GM12878 (cell line): ENCODE measurements around the gene SH3BP1. TPM values are rescaled to one million over a fixed set of nuclear protein-coding genes. Genes with fewer than 3 reads are reported as not detected.

Experiments
- ATAC-seq: fragments of 200-7000 bp; cut with Tn5 transposase; 3 replicates; pipeline ENCODE4 v1.9.1; 2020; ENCODE audit warnings: mild to moderate bottlenecking, moderate library complexity
- BruUV-seq: library from RNA; stranded (reverse); fragments of 400-500 nt; replicated peaks from 2 replicates; lab custom pipeline; 2021; lab: Mats Ljungman, UMichigan
- CTCF ChIA-PET: fragments of 300-600 bp; sonication (Branson Sonifier 250); formaldehyde crosslinking; extraction: SDS; loops from one replicate; lab custom pipeline; 2021; ENCODE audit warnings: inconsistent platforms; lab: Yijun Ruan, JAX
- POLR2A ChIA-PET: fragments of 350-600 bp; formaldehyde crosslinking; extraction: SDS; loops from one replicate; lab custom pipeline; 2021; ENCODE audit warnings: inconsistent platforms; lab: Charles Lee
- RAD21 ChIA-PET: fragments of 300-600 bp; sonication (Branson Sonifier 250); formaldehyde crosslinking; loops from one replicate; lab custom pipeline; 2023; ENCODE audit warnings: antibody characterized with exemption; ENCODE audit not compliant: unreplicated experiment; lab: Charles Lee
- SMC1A ChIA-PET: fragments of 300-600 bp; sonication (Branson Sonifier 250); formaldehyde crosslinking; loops from one replicate; lab custom pipeline; 2023; ENCODE audit not compliant: unreplicated experiment, uncharacterized antibody; lab: Charles Lee
- DNase-seq: peaks from one replicate; pipeline ENCODE4 v3.0.0-alpha.2; 2011; ENCODE audit warnings: low read depth, low spot score
- FAIRE-seq: peaks from 3 replicates; lab custom pipeline; 2011; peaks lifted over from hg19 to GRCh38; lab: Jason Lieb, UNC
- H2AFZ ChIP-seq: 2 replicates; pipeline ENCODE4 v1.6.0; 2011; ENCODE audit warnings: low read depth, low read length, control low read depth; ENCODE audit not compliant: control insufficient read depth
- H3K27ac ChIP-seq: 2 replicates; pipeline ENCODE4 v1.5.1; 2011; ENCODE audit warnings: control low read depth; ENCODE audit not compliant: control insufficient read depth, insufficient read depth
- H3K27me3 ChIP-seq, 2 experiments: replicated peaks in 1 of 2; 2 replicates each; pipeline versions ENCODE4 v1.6.0 to v1.6.1; 2011; ENCODE audit warnings: low read length in 1 of 2; ENCODE audit not compliant: control insufficient read depth in 2 of 2, insufficient read depth in 2 of 2
- H3K36me3 ChIP-seq, 2 experiments: 2 replicates each; pipeline ENCODE4 v1.5.1; 2011; ENCODE audit warnings: low read length in 1 of 2; ENCODE audit not compliant: control insufficient read depth in 2 of 2, insufficient read depth in 2 of 2
- H3K4me1 ChIP-seq: 2 replicates; pipeline ENCODE4 v1.6.1; 2011; ENCODE audit warnings: mild to moderate bottlenecking, low read length, moderate library complexity, mixed read lengths; ENCODE audit not compliant: control insufficient read depth, insufficient read depth
- H3K4me2 ChIP-seq: 2 replicates; pipeline ENCODE4 v1.6.0; 2011; ENCODE audit warnings: control low read depth; ENCODE audit not compliant: control insufficient read depth, insufficient read depth
- H3K4me3 ChIP-seq: fragments of 200-600 bp; sonication (generic); 2 replicates; pipeline ENCODE4 v1.5.1; 2016
- H3K79me2 ChIP-seq: 2 replicates; pipeline ENCODE4 v1.6.0; 2011; ENCODE audit warnings: low read length; ENCODE audit not compliant: control insufficient read depth, insufficient read depth
- H3K9ac ChIP-seq: 2 replicates; pipeline ENCODE4 v1.8.0; 2011; ENCODE audit warnings: low read length, control low read depth, mixed read lengths; ENCODE audit not compliant: control insufficient read depth, insufficient read depth
- H3K9me3 ChIP-seq: replicated peaks from 3 replicates; pipeline ENCODE4 v1.5.1; 2011; ENCODE audit warnings: mild to moderate bottlenecking, low read length; ENCODE audit not compliant: control insufficient read depth, insufficient read depth
- H4K20me1 ChIP-seq: 2 replicates; pipeline ENCODE4 v1.6.0; 2011; ENCODE audit not compliant: control insufficient read depth, insufficient read depth
- BHLHE40 ChIP-seq, 2 experiments: fragments of 450-650 bp in 1 of 2; IDR thresholded peaks; 2 replicates each; pipeline ENCODE4 v1.6.1; 2011 to 2017; ENCODE audit warnings: low read depth in 2 of 2, borderline replicate concordance in 1 of 2, improper control_type of control experiment in 1 of 2, low read length in 1 of 2, mild to moderate bottlenecking in 1 of 2
- BMI1 ChIP-seq: fragments of 450-650 bp; IDR thresholded peaks from 2 replicates; pipeline ENCODE4 v1.6.1; 2016; ENCODE audit warnings: mild to moderate bottlenecking, moderate library complexity, borderline replicate concordance
- MTA2 ChIP-seq: fragments of 450-650 bp; IDR thresholded peaks from 2 replicates; pipeline ENCODE4 v1.6.1; 2016; ENCODE audit warnings: low read depth, mild to moderate bottlenecking, moderate library complexity
- NBN ChIP-seq: fragments of 450-650 bp; IDR thresholded peaks from 2 replicates; pipeline ENCODE4 v1.6.1; 2016
- RFX5 ChIP-seq: IDR thresholded peaks from 2 replicates; pipeline ENCODE4 v1.6.1; 2011; ENCODE audit warnings: low read depth, low read length, improper control_type of control experiment
- SMAD1 ChIP-seq: fragments of 450-650 bp; IDR thresholded peaks from 2 replicates; pipeline ENCODE4 v1.6.1; 2018; ENCODE audit warnings: mild to moderate bottlenecking, low read depth; ENCODE audit not compliant: partially characterized antibody
- SUZ12 ChIP-seq: fragments of 200-600 bp; sonication (generic); IDR thresholded peaks from one replicate; pipeline ENCODE4 v1.6.1; 2018; ENCODE audit warnings: antibody characterized with exemption, mild to moderate bottlenecking; ENCODE audit not compliant: unreplicated experiment
- ZNF384 ChIP-seq: IDR thresholded peaks from 2 replicates; pipeline ENCODE4 v1.6.1; 2012; ENCODE audit warnings: low read depth, mild to moderate bottlenecking, low read length, improper control_type of control experiment, borderline replicate concordance
- ZNF622 ChIP-seq: fragments of 450-650 bp; IDR thresholded peaks from 2 replicates; pipeline ENCODE4 v1.6.1; 2017; ENCODE audit warnings: mild to moderate bottlenecking, inconsistent platforms
- WGBS: methylation state at CpG from one replicate; pipeline ENCODE4 v1.1.6; 2016; ENCODE audit warnings: low lambda C conversion rate; ENCODE audit not compliant: insufficient replicate concordance, insufficient coverage; ENCODE audit errors: missing lambda C conversion rate; 5-methylcytosine and 5-hydroxymethylcytosine counted together
- in situ Hi-C: fragments of 300-500 bp; cut with MboI; formaldehyde crosslinking; loops from 9 replicates; pipeline ENCODE4 v1.14.3; 2018; ENCODE audit warnings: mixed read lengths
- intact Hi-C: fragments of 100-400 bp; cut with micrococcal nuclease; formaldehyde crosslinking; loops from one replicate; pipeline ENCODE4 v1.14.2; 2022; ENCODE audit not compliant: unreplicated experiment
- polyA plus RNA-seq, 11 experiments: library from polyadenylated mRNA; depleted of rRNA in 4 of 11; unstranded in 6 of 11; stranded (reverse) in 5 of 11; fragments of >200 nt; fragmentation: Nextera tagmentation in 4 of 11; fragmentation: Illumina TruSeq in 1 of 11; extraction: Ambion mirVana in 4 of 11; extraction: Trizol in 1 of 11; gene quantifications; 1 replicate in 1 of 11; 2 replicates in 10 of 11; pipeline versions ENCODE4 v1.2.1 to v1.2.3, GENCODE V29; 2011 to 2016; ENCODE audit warnings: inconsistent platforms in 2 of 11, missing spikeins in 2 of 11, low read depth in 1 of 11
- total RNA-seq, 4 experiments: library from RNA; depleted of rRNA in 3 of 4; stranded (reverse); fragments of >200 nt in 3 of 4; fragmentation: Illumina TruSeq in 1 of 4; extraction: Trizol in 1 of 4; gene quantifications; 2 replicates each; pipeline versions ENCODE4 v1.2.1 to v1.2.3, GENCODE V29; 2013 to 2021
- TF ChIP-seq, protein P1 (sequence below): IDR thresholded peaks from 2 replicates; pipeline ENCODE4 v1.6.1; 2012; ENCODE audit warnings: low read depth, low read length, improper control_type of control experiment
- TF ChIP-seq, protein P2 (sequence below): IDR thresholded peaks from 2 replicates; pipeline ENCODE4 v1.6.1; 2012; ENCODE audit warnings: mild to moderate bottlenecking, low read depth, low read length
- TF ChIP-seq, protein P3 (sequence below): fragments of 450-650 bp; IDR thresholded peaks from 2 replicates; pipeline ENCODE4 v1.6.1; 2017; ENCODE audit warnings: mild to moderate bottlenecking, moderate library complexity

Gene SH3BP1
- total and polyA plus RNA-seq, 10 of the 15 experiments (the other 5 are each of a cell fraction or from before 2014, with no cell fraction given), result 0.29 to 70.5 (median 22.5) TPM

GRCh38 chr22:37705205-37705604, 65.7 kb downstream of the SH3BP1 start:
- Histone ChIP-seq H3K9me3 (no peaks in the 10 kb centered on the region), H3K4me3 (no peak overlapping the region), H2AFZ (no peak overlapping the region)
- DNase-seq, result no peak
- POLR2A ChIA-PET, result interaction anchor here (0.6 kb wide), 1 partner anchor 59 kb away, joined by 7 read pairs; no protein-coding TSS in a partner anchor
- TF ChIP-seq, protein P1, sequence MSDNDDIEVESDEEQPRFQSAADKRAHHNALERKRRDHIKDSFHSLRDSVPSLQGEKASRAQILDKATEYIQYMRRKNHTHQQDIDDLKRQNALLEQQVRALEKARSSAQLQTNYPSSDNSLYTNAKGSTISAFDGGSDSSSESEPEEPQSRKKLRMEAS, result no peak
- no peak for TF ChIP-seq SUZ12
- TF ChIP-seq, protein P2, sequence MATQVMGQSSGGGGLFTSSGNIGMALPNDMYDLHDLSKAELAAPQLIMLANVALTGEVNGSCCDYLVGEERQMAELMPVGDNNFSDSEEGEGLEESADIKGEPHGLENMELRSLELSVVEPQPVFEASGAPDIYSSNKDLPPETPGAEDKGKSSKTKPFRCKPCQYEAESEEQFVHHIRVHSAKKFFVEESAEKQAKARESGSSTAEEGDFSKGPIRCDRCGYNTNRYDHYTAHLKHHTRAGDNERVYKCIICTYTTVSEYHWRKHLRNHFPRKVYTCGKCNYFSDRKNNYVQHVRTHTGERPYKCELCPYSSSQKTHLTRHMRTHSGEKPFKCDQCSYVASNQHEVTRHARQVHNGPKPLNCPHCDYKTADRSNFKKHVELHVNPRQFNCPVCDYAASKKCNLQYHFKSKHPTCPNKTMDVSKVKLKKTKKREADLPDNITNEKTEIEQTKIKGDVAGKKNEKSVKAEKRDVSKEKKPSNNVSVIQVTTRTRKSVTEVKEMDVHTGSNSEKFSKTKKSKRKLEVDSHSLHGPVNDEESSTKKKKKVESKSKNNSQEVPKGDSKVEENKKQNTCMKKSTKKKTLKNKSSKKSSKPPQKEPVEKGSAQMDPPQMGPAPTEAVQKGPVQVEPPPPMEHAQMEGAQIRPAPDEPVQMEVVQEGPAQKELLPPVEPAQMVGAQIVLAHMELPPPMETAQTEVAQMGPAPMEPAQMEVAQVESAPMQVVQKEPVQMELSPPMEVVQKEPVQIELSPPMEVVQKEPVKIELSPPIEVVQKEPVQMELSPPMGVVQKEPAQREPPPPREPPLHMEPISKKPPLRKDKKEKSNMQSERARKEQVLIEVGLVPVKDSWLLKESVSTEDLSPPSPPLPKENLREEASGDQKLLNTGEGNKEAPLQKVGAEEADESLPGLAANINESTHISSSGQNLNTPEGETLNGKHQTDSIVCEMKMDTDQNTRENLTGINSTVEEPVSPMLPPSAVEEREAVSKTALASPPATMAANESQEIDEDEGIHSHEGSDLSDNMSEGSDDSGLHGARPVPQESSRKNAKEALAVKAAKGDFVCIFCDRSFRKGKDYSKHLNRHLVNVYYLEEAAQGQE, result no peak
- TF ChIP-seq BHLHE40 (IDR thresholded peaks at IDR 0.05; ENCODE audit: borderline replicate concordance in 1 of 2, low read depth in 2 of 2, low read length in 1 of 2), result no peak
- TF ChIP-seq, protein P3, sequence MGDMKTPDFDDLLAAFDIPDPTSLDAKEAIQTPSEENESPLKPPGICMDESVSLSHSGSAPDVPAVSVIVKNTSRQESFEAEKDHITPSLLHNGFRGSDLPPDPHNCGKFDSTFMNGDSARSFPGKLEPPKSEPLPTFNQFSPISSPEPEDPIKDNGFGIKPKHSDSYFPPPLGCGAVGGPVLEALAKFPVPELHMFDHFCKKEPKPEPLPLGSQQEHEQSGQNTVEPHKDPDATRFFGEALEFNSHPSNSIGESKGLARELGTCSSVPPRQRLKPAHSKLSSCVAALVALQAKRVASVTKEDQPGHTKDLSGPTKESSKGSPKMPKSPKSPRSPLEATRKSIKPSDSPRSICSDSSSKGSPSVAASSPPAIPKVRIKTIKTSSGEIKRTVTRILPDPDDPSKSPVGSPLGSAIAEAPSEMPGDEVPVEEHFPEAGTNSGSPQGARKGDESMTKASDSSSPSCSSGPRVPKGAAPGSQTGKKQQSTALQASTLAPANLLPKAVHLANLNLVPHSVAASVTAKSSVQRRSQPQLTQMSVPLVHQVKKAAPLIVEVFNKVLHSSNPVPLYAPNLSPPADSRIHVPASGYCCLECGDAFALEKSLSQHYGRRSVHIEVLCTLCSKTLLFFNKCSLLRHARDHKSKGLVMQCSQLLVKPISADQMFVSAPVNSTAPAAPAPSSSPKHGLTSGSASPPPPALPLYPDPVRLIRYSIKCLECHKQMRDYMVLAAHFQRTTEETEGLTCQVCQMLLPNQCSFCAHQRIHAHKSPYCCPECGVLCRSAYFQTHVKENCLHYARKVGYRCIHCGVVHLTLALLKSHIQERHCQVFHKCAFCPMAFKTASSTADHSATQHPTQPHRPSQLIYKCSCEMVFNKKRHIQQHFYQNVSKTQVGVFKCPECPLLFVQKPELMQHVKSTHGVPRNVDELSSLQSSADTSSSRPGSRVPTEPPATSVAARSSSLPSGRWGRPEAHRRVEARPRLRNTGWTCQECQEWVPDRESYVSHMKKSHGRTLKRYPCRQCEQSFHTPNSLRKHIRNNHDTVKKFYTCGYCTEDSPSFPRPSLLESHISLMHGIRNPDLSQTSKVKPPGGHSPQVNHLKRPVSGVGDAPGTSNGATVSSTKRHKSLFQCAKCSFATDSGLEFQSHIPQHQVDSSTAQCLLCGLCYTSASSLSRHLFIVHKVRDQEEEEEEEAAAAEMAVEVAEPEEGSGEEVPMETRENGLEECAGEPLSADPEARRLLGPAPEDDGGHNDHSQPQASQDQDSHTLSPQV, result no peak
- TF ChIP-seq ZNF384, result no peak
- TF ChIP-seq BMI1, result no peak
- TF ChIP-seq SMAD1, result no peak
- TF ChIP-seq NBN, result no peak
- TF ChIP-seq ZNF622, result no peak
- TF ChIP-seq MTA2, result no peak
- TF ChIP-seq RFX5, result no peak
- TF ChIP-seq, all 136 proteins: peak for 0
- FAIRE-seq, result no peak
- Histone ChIP-seq H3K4me1 (no peaks in the 10 kb centered on the region), H4K20me1 (no peaks in the 10 kb centered on the region), H3K36me3 (no peaks in the 10 kb centered on the region), H3K27me3 (no peaks in the 10 kb centered on the region), H3K27ac (no peak overlapping the region), H3K79me2 (no peaks in the 10 kb centered on the region), H3K9ac (no peak overlapping the region), H3K4me2 (no peak overlapping the region)
- in situ Hi-C loops, result no loop called here
- intact Hi-C loops, result no loop called here
- ATAC-seq, result no peak
- no TSS peak for BruUV-seq
- SMC1A ChIA-PET, result no interaction called here
- WGBS, result 56% methylated on average over 3 of the region's 3 CpGs
- CTCF ChIA-PET, result interaction anchor here (0.6 kb wide), 1 partner anchor 249 kb away, joined by 3 read pairs; no protein-coding TSS in a partner anchor
- RAD21 ChIA-PET, result no interaction called here
